Endothelial cell of umbilical vein (primary cell): ENCODE results near the gene SLC25A45. TPM values are rescaled to one million over a fixed set of nuclear protein-coding genes. Genes with fewer than 3 reads are reported as not detected.
A peak's percentile ranks its signal among the peaks of the same experiment; 100 is the strongest.

Experiments used
- BruUV-seq: library from RNA; stranded (reverse); fragments of 400-500 nt; replicated peaks from 2 replicates; lab custom pipeline; 2021; lab: Mats Ljungman, UMichigan
- CTCF ChIA-PET: fragments of 300-600, 350-600 bp; sonication (Branson Sonifier 250); formaldehyde crosslinking; loops from one replicate; lab custom pipeline; 2021; ENCODE audit warnings: antibody characterized with exemption, inconsistent platforms; lab: Charles Lee
- POLR2A ChIA-PET: fragments of 300-600, 350-600 bp; sonication (Branson Sonifier 250); formaldehyde crosslinking; loops from one replicate; lab custom pipeline; 2021; ENCODE audit warnings: antibody characterized with exemption, inconsistent platforms; lab: Charles Lee
- DNase-seq: peaks from one replicate; pipeline ENCODE4 v3.0.0-alpha.2; 2011; ENCODE audit warnings: low read depth, low spot score
- FAIRE-seq: peaks from 2 replicates; lab custom pipeline; 2011; peaks lifted over from hg19 to GRCh38; lab: Jason Lieb, UNC
- H2AFZ ChIP-seq: 2 replicates; pipeline ENCODE4 v1.6.0; 2012; ENCODE audit warnings: low read depth, low read length, control low read depth, inconsistent platforms
- H3K27ac ChIP-seq: 2 replicates; pipeline ENCODE4 v1.5.1; 2011; ENCODE audit warnings: low read depth, mild to moderate bottlenecking, control low read depth, low read length, moderate library complexity; ENCODE audit not compliant: insufficient read depth
- H3K27me3 ChIP-seq, 2 experiments: 2 replicates each; pipeline versions ENCODE4 v1.6.0 to v1.6.1; 2011; ENCODE audit warnings: low read length in 2 of 2, mixed read lengths in 1 of 2; ENCODE audit not compliant: control insufficient read depth in 2 of 2, insufficient read depth in 2 of 2
- H3K36me3 ChIP-seq, 2 experiments: 2 replicates in 1 of 2; 3 replicates in 1 of 2; pipeline ENCODE4 v1.5.1; 2011; ENCODE audit warnings: low read length in 2 of 2, mild to moderate bottlenecking in 1 of 2, moderate library complexity in 1 of 2; ENCODE audit not compliant: control insufficient read depth in 2 of 2, insufficient read depth in 2 of 2; ENCODE audit errors: extremely low read depth in 1 of 2
- H3K4me1 ChIP-seq: 3 replicates; pipeline ENCODE4 v1.5.1; 2011; ENCODE audit warnings: mild to moderate bottlenecking, low read length; ENCODE audit not compliant: control insufficient read depth, insufficient read depth; ENCODE audit errors: extremely low read depth
- H3K4me2 ChIP-seq: 2 replicates; pipeline ENCODE4 v1.6.1; 2011; ENCODE audit warnings: low read length, control low read depth, mixed read lengths; ENCODE audit not compliant: insufficient read depth
- H3K4me3 ChIP-seq, 3 experiments: fragments of 200-600 bp in 1 of 3; sonication (generic), shearing (Covaris generic) in 1 of 3; replicated peaks in 1 of 3; 2 replicates each; pipeline ENCODE4 v1.5.1; 2011 to 2016; ENCODE audit warnings: control low read depth in 3 of 3, low read length in 3 of 3, mild to moderate bottlenecking in 2 of 3, inconsistent platforms in 1 of 3, low read depth in 1 of 3, moderate library complexity in 1 of 3; ENCODE audit not compliant: insufficient read depth in 1 of 3
- H3K79me2 ChIP-seq: 2 replicates; pipeline ENCODE4 v1.6.0; 2012; ENCODE audit warnings: low read length, inconsistent platforms; ENCODE audit not compliant: control insufficient read depth, insufficient read depth
- H3K9ac ChIP-seq: replicated peaks from 2 replicates; pipeline ENCODE3; 2011; ENCODE audit warnings: low read length, control low read depth; ENCODE audit not compliant: insufficient read depth; ENCODE audit errors: extremely low read depth
- H3K9me1 ChIP-seq: replicated peaks from 3 replicates; pipeline ENCODE4 v1.6.0; 2011; ENCODE audit warnings: mild to moderate bottlenecking, low read length; ENCODE audit not compliant: control insufficient read depth, insufficient read depth; ENCODE audit errors: extremely low read depth
- H3K9me3 ChIP-seq: replicated peaks from 2 replicates; pipeline ENCODE4 v1.5.1; 2012; ENCODE audit warnings: low read length, inconsistent platforms; ENCODE audit not compliant: control insufficient read depth, insufficient read depth
- H4K20me1 ChIP-seq: replicated peaks from 2 replicates; pipeline ENCODE3; 2011; ENCODE audit warnings: mild to moderate bottlenecking, low read length; ENCODE audit not compliant: control insufficient read depth, insufficient read depth; ENCODE audit errors: extremely low read depth
- EZH2 ChIP-seq: IDR thresholded peaks from 2 replicates; pipeline ENCODE4 v1.6.1; 2012; ENCODE audit warnings: borderline replicate concordance, low read depth, mild to moderate bottlenecking, moderate library complexity, low read length, inconsistent platforms; ENCODE audit not compliant: severe bottlenecking
- FOS ChIP-seq: IDR thresholded peaks from 2 replicates; pipeline ENCODE4 v1.6.1; 2011; ENCODE audit warnings: mild to moderate bottlenecking, low read length, moderate library complexity, borderline replicate concordance; ENCODE audit not compliant: insufficient read depth
- GATA2 ChIP-seq: IDR thresholded peaks from 2 replicates; pipeline ENCODE4 v1.7.0; 2011; ENCODE audit warnings: low read depth, mild to moderate bottlenecking, moderate library complexity, mixed read lengths, low read length; ENCODE audit not compliant: insufficient read length, insufficient read depth
- JUN ChIP-seq: IDR thresholded peaks from 2 replicates; pipeline ENCODE4 v1.6.1; 2011; ENCODE audit warnings: borderline replicate concordance, low read depth; ENCODE audit not compliant: insufficient read length, insufficient read depth
- POLR2A ChIP-seq: IDR thresholded peaks from 2 replicates; pipeline ENCODE4 v1.6.1; 2012; ENCODE audit warnings: low read depth, mild to moderate bottlenecking, control low read depth, low read length
- POLR2AphosphoS5 ChIP-seq: IDR thresholded peaks from 2 replicates; pipeline ENCODE4 v1.6.1; 2012; ENCODE audit warnings: low read depth, mild to moderate bottlenecking, control low read depth, low read length, moderate library complexity; ENCODE audit not compliant: insufficient read depth
- dilution Hi-C: fragments of 300-500 bp; cut with MboI; formaldehyde crosslinking; loops from one replicate; pipeline ENCODE4 v1.15.0; 2019; ENCODE audit warnings: low sequenced_read_pairs; ENCODE audit not compliant: extremely low pct_ligation_motif_present
- intact Hi-C: fragments of 100-400 bp; cut with micrococcal nuclease; formaldehyde crosslinking; loops from one replicate; pipeline ENCODE4 v1.10.0; 2022
- polyA plus RNA-seq, 4 experiments: library from polyadenylated mRNA; depleted of rRNA in 3 of 4; stranded (reverse) in 3 of 4; unstranded in 1 of 4; fragments of >200 nt; gene quantifications; 2 replicates each; pipeline versions ENCODE4 v1.2.1 to v1.2.3, GENCODE V29; 2011 to 2012; ENCODE audit warnings: missing spikeins in 1 of 4
- total RNA-seq: library from RNA; stranded (reverse); gene quantifications from 2 replicates; pipeline ENCODE4 v1.2.3, GENCODE V29; 2021
- TF ChIP-seq, protein P1 (sequence below), 2 donors: IDR thresholded peaks; 1 replicate in 1 of 2; 2 replicates in 1 of 2; pipeline ENCODE4 v1.5.1; 2011; ENCODE audit warnings: low read length in 2 of 2, mild to moderate bottlenecking in 2 of 2, moderate library complexity in 2 of 2, control low read depth in 1 of 2, inconsistent platforms in 1 of 2, low read depth in 1 of 2; ENCODE audit not compliant: insufficient read depth in 1 of 2; ENCODE audit errors: extremely low read depth in 1 of 2

Gene SLC25A45
- total and polyA plus RNA-seq, 2 donors (not counting 3 experiments of a cell fraction or from before 2014, with no cell fraction given) = 1.2 to 3.1 TPM

DNA sequence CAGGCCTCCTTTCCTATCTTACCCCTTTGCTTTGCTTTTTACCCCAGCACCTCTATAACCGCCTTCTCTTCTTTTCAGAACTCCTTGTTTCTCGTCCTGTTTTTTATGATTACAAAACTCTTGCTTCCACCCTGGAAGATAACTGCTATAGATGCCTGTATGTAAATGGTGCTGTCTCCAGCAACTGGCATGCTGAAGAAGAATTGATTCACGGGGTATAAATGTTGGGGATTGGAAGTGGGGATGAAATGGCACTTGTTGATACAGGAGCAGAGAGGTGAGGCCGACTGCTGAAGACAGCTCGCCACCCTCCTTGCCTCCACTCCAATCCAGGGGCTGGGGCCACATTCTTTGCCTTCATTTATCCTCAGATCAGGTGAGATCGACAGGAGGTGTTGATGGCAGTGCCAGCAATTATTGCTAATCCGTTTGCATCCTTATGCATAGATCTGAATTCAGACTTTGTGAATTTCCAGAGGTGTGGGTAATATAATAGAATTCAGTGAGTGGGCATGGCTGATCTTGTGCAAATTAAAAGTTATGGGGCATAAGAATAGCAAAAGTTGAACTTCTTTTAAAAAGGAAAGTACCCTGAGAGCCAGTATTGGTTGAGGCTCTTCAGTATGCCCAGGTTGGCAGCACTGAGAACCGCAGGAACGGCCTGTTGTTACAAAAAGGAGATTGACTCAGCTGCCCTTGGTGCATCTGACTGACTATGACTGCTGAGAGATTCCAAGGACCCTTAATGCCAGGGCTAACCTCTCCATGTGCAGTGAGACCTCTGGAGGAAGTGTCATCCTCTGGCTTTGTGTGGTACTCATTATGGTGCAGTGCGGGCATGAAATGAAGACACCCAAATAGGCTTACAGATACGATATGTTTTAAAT lies 45.5 kb upstream of the SLC25A45 start:
- peaks cover 4 to 8% of the 10 kb centered on the region in 2 experiments for H3K36me3 ChIP-seq

DNA sequence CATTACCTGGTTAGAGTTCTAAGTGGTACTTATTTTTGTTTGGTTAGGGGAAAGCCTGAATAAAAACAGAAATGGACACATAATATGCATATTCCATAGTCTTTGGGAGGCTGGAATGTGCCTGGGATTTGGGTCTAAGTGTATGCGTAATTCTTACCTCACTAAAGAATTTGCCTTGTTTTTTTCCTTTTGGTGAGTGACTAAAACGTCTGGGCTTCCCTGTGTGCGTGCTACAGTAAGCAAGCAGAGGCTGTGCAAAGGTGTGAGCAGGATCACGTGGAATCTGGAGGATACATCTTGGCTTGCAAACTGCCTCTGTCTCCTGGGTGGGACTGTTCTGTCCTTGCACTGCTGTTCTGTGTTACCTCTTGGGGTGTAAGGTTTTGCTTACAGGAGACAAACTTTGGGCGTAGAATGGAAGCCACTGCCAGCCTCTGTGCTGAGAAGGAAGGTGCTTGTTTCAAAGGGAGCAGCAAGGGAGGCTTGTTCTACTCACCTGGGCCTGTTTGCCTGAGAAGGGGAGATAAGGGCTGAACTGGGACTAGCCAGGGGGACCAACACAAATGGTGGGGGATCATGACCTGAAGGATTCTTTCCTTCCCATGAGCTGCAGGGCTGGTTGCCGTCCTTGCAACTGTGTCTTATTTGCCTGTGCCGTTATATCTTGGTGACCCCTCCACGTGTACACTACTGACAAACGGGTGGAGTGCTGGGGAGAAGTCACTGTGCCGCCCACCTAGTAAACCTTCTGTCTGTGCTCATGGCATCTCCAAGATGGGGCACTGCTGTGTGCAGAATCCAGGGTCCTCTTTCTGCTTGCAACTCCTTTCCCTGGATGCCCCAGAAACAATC lies 44.6 kb upstream of the SLC25A45 start:
- dilution Hi-C loops (no loop called here), intact Hi-C loops (no loop called here)
- FAIRE-seq (no peak), DNase-seq (peak; percentile 54)
- peaks cover 5% of the 10 kb centered on the region for H4K20me1 ChIP-seq
- H3K79me2 ChIP-seq = peaks cover 97% of the 10 kb centered on the region
- H3K36me3 ChIP-seq = peaks cover 4 to 8% of the 10 kb centered on the region in 2 experiments
- TF ChIP-seq FOS = no peak
- peak; percentile 66 for TF ChIP-seq POLR2AphosphoS5
- TF ChIP-seq, protein P1, sequence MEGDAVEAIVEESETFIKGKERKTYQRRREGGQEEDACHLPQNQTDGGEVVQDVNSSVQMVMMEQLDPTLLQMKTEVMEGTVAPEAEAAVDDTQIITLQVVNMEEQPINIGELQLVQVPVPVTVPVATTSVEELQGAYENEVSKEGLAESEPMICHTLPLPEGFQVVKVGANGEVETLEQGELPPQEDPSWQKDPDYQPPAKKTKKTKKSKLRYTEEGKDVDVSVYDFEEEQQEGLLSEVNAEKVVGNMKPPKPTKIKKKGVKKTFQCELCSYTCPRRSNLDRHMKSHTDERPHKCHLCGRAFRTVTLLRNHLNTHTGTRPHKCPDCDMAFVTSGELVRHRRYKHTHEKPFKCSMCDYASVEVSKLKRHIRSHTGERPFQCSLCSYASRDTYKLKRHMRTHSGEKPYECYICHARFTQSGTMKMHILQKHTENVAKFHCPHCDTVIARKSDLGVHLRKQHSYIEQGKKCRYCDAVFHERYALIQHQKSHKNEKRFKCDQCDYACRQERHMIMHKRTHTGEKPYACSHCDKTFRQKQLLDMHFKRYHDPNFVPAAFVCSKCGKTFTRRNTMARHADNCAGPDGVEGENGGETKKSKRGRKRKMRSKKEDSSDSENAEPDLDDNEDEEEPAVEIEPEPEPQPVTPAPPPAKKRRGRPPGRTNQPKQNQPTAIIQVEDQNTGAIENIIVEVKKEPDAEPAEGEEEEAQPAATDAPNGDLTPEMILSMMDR (IDR thresholded peaks at IDR 0.05; ENCODE audit: extremely low read depth in 1 of 2, insufficient read depth in 1 of 2, low read depth in 1 of 2, low read length in 2 of 2) = no peak
- TF ChIP-seq POLR2A = peak; percentile 87
- peak overlapping the region; percentile 91 for H3K4me2 ChIP-seq
- POLR2A ChIA-PET = interaction anchor here (0.6 to 3.9 kb wide), 6 partner anchors 8 to 82 kb away, joined by 3 to 19 read pairs (median 4); partner anchors contain the start of gene MALAT1
- H3K9ac ChIP-seq = peak overlapping the region; percentile 98
- no peaks in the 10 kb centered on the region for H3K27me3 ChIP-seq
- no TSS peak for BruUV-seq
- CTCF ChIA-PET = interaction anchor here (1.0 to 1.2 kb wide), 2 partner anchors 11 to 83 kb away, joined by 3 to 4 read pairs; no protein-coding TSS in a partner anchor
- no peak overlapping the region for H2AFZ ChIP-seq
- H3K9me3 ChIP-seq = no peaks in the 10 kb centered on the region
- peaks cover 36% of the 10 kb centered on the region for H3K4me1 ChIP-seq
- no peaks in the 10 kb centered on the region for H3K9me1 ChIP-seq
- peak overlapping the region in 2 of 3 experiments; percentile 67 to 95 for H3K4me3 ChIP-seq
- H3K27ac ChIP-seq = peak overlapping the region; percentile 99

More for the DNA sequence above, 45.5 kb upstream of the SLC25A45 start:
- Histone ChIP-seq H3K4me2 (peak overlapping the region; percentile 91), H3K9me3 (no peaks in the 10 kb centered on the region), H3K79me2 (peaks cover 100% of the 10 kb centered on the region), H2AFZ (no peak overlapping the region), H3K4me3 (peak overlapping the region in 2 of 3 experiments; percentile 67 to 95), H3K4me1 (peaks cover 36% of the 10 kb centered on the region), H4K20me1 (peaks cover 5% of the 10 kb centered on the region), H3K27ac (peak overlapping the region; percentile 9), H3K9me1 (no peaks in the 10 kb centered on the region), H3K9ac (peak overlapping the region; percentile 98), H3K27me3 (no peaks in the 10 kb centered on the region)
- TF ChIP-seq EZH2 = no peak
- TF ChIP-seq POLR2AphosphoS5 = peak; percentile 81
- TF ChIP-seq JUN = no peak
- TF ChIP-seq GATA2 = no peak
- TF ChIP-seq POLR2A = no peak
- ChIA-PET CTCF (interaction anchor here (1.0 kb wide), 1 partner anchor 83 kb away, joined by 4 read pairs; no protein-coding TSS in a partner anchor), POLR2A (interaction anchor here (0.5 to 1.5 kb wide), 4 partner anchors 9 to 77 kb away, joined by 3 to 8 read pairs (median 3); partner anchors contain the start of gene MALAT1)
- no peak for FAIRE-seq
- DNase-seq = peak; percentile 70
- BruUV-seq = no TSS peak
- intact Hi-C loops = loop anchor here (2.0 kb wide), 1 partner anchor 79 kb away; no protein-coding TSS in a partner anchor
- dilution Hi-C loops = no loop called here
